HG02870 (cell line): ENCODE results near the gene CCDC88C.
A peak's percentile ranks its signal among the peaks of the same experiment; 100 is the strongest.

Experiments used
- ATAC-seq: cut with Tn5 transposase; IDR thresholded peaks from one replicate; pipeline ENCODE4 v1.9.1; 2021; ENCODE audit warnings: mild to moderate bottlenecking, moderate library complexity; ENCODE audit not compliant: unreplicated experiment

The CCDC88C gene

GRCh38 chr14:91367173-91368171 is 50.1 kb downstream of the CCDC88C start:
- peak; percentile 58 for ATAC-seq

DNA sequence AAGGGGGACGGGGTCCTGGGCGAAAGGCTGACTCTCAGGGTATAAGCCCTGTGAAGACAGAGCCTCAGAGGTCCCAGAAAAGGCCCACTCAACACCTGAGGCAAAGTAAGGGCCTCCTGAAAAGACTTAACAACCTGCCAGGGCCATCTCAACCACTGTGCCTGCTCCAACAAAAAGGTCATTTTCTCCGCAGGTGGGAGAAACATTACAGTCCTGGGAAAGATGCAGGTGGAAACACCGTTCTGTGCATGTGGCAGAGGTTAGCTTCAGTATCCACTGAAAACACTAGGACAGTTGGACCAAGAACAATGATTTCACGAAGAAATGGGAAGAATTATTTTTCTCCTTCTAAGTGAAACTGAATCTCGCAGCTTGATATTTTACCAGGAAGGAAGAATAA is 50.9 kb downstream of the CCDC88C start:
- ATAC-seq, result no peak

DNA sequence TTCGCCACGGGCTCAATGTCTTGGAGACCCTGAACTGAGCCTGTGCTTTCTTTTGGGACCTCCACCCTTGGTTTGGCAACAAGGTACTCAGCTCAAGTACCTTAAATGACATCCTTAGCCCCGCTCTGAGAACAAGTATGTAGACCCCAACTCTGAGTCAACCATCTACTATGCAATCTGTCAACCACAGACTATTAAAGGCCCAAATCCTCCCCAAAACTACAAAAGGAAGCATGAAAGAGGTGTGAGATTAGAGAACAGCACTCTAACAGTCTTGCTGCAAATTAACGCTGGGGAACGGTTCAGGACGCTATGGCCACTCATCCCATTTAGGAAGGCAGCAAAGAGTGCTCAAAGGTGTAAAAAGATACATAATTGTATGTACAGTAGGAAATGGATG is 52.1 kb downstream of the CCDC88C start:
- ATAC-seq, result no peak

- no peak for ATAC-seq
Observed at GRCh38 chr14:91364524-91365270, 52.9 kb downstream of the CCDC88C start.

DNA sequence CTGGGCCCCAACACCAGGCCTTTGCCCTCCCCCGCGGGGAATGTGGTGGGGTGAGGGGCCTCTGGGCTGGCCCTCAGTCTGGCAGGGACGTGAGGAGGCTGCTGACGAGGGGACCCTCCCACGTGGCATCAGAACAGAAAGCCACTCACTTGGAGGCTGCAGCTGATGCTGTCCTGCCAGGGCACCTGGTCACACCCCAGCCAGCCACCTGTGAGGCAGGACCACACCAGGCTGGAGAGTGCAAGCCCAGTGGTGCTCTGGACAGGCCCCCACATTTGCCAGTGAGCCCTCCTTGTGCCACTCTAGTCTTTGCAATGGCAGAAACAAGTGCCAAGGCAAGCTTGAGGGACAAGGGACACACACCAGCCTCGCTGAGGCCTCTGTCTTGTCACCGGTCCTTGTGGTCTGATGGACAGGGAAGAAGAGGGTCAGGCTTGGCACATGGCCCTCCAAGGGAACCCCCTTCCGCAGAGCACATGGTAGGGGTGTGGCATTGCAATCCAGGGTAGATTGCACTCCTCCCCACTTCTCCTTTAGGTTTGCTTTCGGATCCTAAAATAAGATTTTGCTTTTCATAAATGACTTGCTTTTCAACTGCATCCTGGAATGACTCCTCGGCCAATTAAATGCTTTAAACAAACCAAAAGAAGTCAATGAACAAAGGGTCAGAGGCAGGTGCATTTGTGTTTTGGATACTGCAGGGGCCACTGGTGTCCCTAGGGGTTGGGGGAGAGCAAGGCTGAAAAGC is 53.7 kb downstream of the CCDC88C start:
- ATAC-seq, result peak; percentile 60

- ATAC-seq, result no peak
Observed at GRCh38 chr14:91361233-91361811, 56.3 kb downstream of the CCDC88C start.

DNA sequence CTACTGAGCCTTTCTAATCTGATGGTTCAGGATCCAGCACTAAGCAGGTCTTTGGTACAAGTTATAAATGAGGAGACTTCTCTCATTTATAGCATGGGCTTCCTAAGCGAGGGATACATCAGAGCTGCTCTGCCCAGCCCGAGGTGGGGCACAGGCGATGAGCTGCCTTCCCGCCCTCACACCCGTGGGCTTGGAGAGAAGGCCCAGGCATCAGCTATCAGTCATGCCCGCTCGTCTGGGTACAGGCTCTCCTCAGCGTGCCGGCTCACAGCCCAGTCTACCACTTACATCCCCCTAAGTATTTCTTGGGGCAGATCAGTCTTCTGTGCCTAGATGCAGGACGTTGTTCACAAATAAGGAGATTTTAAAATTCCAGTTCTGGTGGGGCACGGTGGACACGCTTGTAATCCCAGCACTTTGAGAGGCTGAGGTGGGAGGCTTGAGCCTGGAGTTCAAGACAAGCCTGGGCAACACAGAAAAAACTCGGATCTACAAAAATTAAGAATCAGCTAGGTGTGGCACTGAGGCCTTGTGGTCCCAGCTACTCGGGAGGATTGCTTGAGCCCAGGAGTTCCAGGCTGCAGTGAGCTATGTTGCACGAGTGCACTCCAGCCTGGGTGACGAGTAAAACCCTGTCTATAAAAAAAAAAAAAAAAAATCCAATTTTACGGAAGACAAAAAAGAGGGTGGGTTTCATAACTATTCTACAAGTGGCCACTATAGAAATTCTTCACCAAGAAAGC is 57.0 kb downstream of the CCDC88C start:
- no peak for ATAC-seq

- no peak for ATAC-seq
Observed at GRCh38 chr14:91358654-91359220, 58.9 kb downstream of the CCDC88C start.

DNA sequence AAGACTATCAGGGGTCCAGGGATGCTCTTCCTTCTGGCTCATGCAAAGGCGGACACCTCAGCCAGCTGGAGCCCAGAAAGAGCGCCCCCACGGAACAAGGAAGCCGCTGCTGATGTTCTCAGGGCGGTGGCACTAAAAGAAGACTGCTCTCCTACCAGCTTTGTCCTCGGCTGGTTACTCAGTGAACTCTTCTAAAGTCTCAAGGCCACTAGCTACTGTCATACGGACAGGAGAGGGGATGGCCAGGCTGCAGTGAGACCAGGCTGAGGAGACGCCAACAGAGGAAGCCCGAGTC is 59.6 kb downstream of the CCDC88C start:
- ATAC-seq, result no peak

DNA sequence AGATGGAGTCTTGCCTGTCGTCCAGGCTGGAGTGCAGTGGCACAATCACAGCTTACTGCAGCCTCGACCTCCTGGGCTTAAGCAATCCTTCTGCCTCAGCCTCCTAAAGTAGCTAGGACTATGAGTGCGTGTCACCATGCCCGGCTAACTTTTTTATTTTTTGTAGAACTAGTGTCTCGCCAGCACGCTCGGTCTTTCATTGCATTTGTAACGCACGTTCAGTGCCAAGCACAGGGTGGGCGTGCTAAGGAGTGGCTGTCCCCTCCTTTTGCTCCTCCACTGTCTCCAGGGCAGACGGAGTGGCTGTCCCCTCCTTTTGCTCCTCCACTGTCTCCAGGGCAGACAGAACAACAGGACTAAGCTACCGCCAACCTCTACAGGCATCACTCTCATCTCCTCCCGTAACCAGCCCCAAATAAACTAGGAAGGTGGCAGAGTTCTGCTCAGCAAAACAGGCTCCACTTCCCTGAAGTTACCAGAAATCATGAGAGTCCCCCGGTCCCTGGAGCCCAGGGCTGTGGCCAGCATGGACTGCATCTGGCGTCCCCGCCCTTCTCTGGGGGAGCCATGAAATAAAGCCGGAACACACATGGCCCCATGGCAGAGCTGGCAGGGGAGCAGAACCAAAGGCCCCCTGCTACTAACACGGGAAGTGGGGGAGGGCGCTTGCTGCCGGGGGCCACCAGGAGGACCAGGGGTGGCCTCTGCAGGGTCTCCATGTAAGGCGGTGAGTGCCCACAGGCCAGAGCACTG is 60.2 kb downstream of the CCDC88C start:
- ATAC-seq, result no peak

- no peak for ATAC-seq
Observed at GRCh38 chr14:91356181-91356763, 61.3 kb downstream of the CCDC88C start.

- ATAC-seq, result no peak
Observed at GRCh38 chr14:91354979-91355685, 62.5 kb downstream of the CCDC88C start.

- ATAC-seq, result no peak
Observed at GRCh38 chr14:91354221-91354916, 63.3 kb downstream of the CCDC88C start.

DNA sequence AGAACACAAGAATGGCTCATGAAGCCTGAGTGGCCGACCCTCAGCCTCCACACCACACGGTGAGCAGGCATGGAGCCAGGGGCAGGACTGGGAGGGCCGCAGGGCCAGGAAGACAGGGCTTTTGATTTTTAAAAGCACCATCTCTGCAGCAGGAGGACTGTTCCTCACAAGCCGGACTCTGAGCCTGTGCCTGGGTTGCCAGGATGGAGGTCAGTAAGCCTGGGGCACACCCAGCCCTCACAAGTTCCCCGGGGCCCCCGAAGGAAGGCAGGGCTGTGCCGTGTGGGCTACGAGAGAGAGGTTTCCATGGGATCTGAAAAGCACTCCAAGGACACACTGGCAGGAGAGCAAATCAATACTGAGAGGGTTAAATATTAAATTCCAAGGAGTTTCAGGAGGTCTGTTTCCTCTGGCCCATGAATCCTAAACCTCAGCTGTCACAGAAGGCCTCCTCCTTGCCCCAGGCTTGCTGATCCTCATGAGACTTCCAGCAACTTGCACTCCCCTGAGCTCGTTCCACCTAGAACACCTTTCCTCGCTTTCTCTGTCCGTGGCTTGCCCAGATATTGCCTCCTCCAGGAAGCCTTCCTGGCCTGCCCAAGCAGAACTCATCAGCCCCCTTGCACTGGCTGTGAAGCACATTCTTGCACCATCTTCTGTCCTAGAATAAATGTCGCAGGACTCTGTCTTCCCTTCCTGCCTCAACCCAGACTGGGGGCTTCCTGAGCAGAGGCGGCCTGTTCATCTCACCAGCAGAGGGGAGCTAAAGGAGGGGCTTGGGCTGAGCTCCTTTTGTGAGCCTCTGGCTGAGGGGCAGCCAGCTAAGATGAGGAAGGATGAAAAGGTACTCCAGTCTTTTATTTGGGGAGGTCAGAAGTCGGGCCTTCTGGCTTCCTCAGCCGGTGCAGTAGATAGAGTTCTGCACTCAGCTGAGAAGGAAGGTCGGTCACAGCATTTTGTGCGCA is 64.6 kb downstream of the CCDC88C start:
- ATAC-seq, result no peak

- no peak for ATAC-seq
Observed at GRCh38 chr14:91352053-91352452, 65.6 kb downstream of the CCDC88C start.

- ATAC-seq, result no peak
Observed at GRCh38 chr14:91351512-91351862, 66.1 kb downstream of the CCDC88C start.
